Measurements from ENCODE around the gene FHOD1.

DNA sequence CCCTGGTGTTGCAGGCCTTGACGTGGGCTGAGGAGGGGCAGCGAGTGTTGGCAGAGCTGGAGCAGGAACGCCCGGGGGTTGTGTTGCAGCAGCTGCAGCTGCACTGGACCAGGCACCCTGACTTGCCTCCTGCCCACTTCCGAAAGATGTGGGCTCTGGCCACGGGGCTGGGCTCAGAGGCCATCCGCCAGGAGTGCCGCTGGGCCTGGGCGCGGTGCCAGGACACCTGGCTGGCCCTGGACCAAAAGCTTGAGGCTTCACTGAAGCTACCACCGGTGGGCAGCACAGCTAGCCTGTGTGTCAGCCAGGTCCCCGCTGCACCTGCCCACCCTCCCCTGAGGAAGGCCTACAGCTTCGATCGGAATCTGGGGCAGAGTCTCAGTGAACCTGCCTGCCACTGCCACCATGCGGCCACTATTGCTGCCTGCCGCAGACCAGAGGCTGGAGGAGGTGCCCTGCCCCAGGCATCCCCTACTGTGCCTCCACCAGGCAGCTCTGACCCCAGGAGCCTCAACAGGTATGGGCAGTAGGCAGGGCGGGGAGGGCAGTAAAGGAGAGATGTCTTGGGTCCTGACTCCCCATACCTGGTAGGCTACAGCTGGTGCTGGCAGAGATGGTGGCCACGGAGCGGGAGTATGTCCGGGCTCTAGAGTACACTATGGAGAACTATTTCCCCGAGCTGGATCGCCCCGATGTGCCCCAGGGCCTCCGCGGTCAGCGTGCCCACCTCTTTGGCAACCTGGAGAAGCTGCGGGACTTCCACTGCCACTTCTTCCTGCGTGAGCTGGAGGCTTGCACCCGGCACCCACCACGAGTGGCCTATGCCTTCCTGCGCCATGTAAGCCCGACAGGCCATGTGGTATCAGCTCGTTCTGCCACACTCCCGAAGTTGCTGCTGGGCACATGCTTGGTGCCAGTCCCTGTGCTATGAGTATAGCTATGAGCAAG lies 37.7 kb upstream of the FHOD1 start:
- TF ChIP-seq, protein P1, sequence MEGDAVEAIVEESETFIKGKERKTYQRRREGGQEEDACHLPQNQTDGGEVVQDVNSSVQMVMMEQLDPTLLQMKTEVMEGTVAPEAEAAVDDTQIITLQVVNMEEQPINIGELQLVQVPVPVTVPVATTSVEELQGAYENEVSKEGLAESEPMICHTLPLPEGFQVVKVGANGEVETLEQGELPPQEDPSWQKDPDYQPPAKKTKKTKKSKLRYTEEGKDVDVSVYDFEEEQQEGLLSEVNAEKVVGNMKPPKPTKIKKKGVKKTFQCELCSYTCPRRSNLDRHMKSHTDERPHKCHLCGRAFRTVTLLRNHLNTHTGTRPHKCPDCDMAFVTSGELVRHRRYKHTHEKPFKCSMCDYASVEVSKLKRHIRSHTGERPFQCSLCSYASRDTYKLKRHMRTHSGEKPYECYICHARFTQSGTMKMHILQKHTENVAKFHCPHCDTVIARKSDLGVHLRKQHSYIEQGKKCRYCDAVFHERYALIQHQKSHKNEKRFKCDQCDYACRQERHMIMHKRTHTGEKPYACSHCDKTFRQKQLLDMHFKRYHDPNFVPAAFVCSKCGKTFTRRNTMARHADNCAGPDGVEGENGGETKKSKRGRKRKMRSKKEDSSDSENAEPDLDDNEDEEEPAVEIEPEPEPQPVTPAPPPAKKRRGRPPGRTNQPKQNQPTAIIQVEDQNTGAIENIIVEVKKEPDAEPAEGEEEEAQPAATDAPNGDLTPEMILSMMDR (IDR thresholded peaks at IDR 0.05): peak in 1 of 4 experiments; percentile 41
- TF ChIP-seq POLR2A (IDR thresholded peaks at IDR 0.05): no peak
- TF ChIP-seq EP300 (IDR thresholded peaks at IDR 0.05): no peak

Measured in gastroesophageal sphincter (tissue), 3 donors.